Measurements from ENCODE around the gene OMP. TPM values are rescaled to one million over a fixed set of nuclear protein-coding genes. Genes with fewer than 3 reads are reported as not detected.

The OMP gene
- total and polyA plus RNA-seq, 2 of the 13 experiments (the other 11 are each of a cell fraction or from before 2014, with no cell fraction given): not detected

GRCh38 chr11:77138106-77138649 lies 35.5 kb downstream of the OMP start:
- H2AFZ ChIP-seq (ENCODE audit: low read length): no peak overlapping the region
- no peak for DNase-seq (ENCODE audit: low spot score)
- no peak overlapping the region for H3K4me3 ChIP-seq (replicated peaks in 1 of 3; ENCODE audit: insufficient read depth in 1 of 3, low read depth in 2 of 3, low read length in 3 of 3)
- no peak for ATAC-seq
- no peak for FAIRE-seq
- H3K79me2 ChIP-seq (ENCODE audit: insufficient read depth, low read length): no peaks in the 10 kb centered on the region
- H3K27me3 ChIP-seq (ENCODE audit: control insufficient read depth in 1 of 2, insufficient read depth in 2 of 2, low read length in 2 of 2): no peaks in the 10 kb centered on the region
- TF ChIP-seq FOXO4 (CRISPR knock-in tag; conservative IDR thresholded peaks at IDR 0.05) (no peak), STAT6 (CRISPR knock-in tag; IDR thresholded peaks at IDR 0.05; ENCODE audit: borderline replicate concordance) (no peak), MTERF4 (CRISPR knock-in tag; IDR thresholded peaks at IDR 0.05) (no peak), HNF4A (CRISPR knock-in tag; IDR thresholded peaks at IDR 0.05) (no peak), KLF6 (CRISPR knock-in tag; IDR thresholded peaks at IDR 0.05) (no peak), ZNF740 (CRISPR knock-in tag; IDR thresholded peaks at IDR 0.05) (no peak), PAXIP1 (CRISPR knock-in tag; conservative IDR thresholded peaks at IDR 0.05) (no peak), HOXA9 (CRISPR knock-in tag; IDR thresholded peaks at IDR 0.05; ENCODE audit: borderline replicate concordance) (no peak), ZSCAN20 (CRISPR knock-in tag; IDR thresholded peaks at IDR 0.05; ENCODE audit: borderline replicate concordance) (no peak), ZMYM2 (CRISPR knock-in tag; IDR thresholded peaks at IDR 0.05) (no peak), ZNF232 (CRISPR knock-in tag; IDR thresholded peaks at IDR 0.05; ENCODE audit: borderline replicate concordance) (no peak), ZNF264 (CRISPR knock-in tag; IDR thresholded peaks at IDR 0.05) (no peak)
- WGBS (ENCODE audit: low lambda C conversion rate): 96% methylated on average over 39 of the region's 55 CpGs
- peaks cover 49% of the 10 kb centered on the region for H3K4me1 ChIP-seq (ENCODE audit: insufficient read depth, low read length)
- no peaks in the 10 kb centered on the region for H3K36me3 ChIP-seq (replicated peaks in 1 of 2; ENCODE audit: control insufficient read depth in 1 of 2, insufficient read depth in 2 of 2, low read length in 2 of 2)
- no peak overlapping the region for H3K27ac ChIP-seq (ENCODE audit: extremely low read length, insufficient read depth, low read length)
- no peak overlapping the region for H3K4me2 ChIP-seq (ENCODE audit: low read depth, low read length)
- H3K9ac ChIP-seq (ENCODE audit: insufficient read depth, low read depth, low read length): no peak overlapping the region
- POLR2A ChIA-PET: interaction anchor here (1.4 kb wide), 1 partner anchor 10 kb away, joined by 3 read pairs; the partner anchor contains the start of gene MYO7A
- H4K20me1 ChIP-seq (ENCODE audit: insufficient read depth, low read length): no peaks in the 10 kb centered on the region
- CTCF ChIA-PET (ENCODE audit: low intra/inter-chr PET ratio, low total read pairs): no interaction called here
- no TSS peak for BruUV-seq (replicated peaks)
- H3K9me3 ChIP-seq (ENCODE audit: low read length): no peaks in the 10 kb centered on the region
- intact Hi-C loops (cut with micrococcal nuclease; ENCODE audit: unreplicated experiment): no loop called here
- in situ Hi-C loops (cut with HindIII; ENCODE audit: extremely low pct_ligation_motif_present, low pct_unique_long_range_greater_than_20kb): no loop called here

Measured in HepG2 (cell line).